Stimulated activated CD4-positive, alpha-beta T cell treated with anti-CD3 and anti-CD28 coated beads, Interleukin-1b, Interleukin-23, amount 100 ng/mL, for 4 hours (primary cell): ENCODE data around the gene KRT38.
"Not testable (repeated sequence)": the region's sequence is repeated elsewhere in the genome, so short reads cannot be mapped to it uniquely, and the experiment has no call there.

Source experiments
- DNase-seq, 2 donors: peaks; one replicate each; pipeline ENCODE4 v3.0.0-alpha.2; 2020; ENCODE audit warnings: low read depth in 2 of 2

Gene KRT38

DNA sequence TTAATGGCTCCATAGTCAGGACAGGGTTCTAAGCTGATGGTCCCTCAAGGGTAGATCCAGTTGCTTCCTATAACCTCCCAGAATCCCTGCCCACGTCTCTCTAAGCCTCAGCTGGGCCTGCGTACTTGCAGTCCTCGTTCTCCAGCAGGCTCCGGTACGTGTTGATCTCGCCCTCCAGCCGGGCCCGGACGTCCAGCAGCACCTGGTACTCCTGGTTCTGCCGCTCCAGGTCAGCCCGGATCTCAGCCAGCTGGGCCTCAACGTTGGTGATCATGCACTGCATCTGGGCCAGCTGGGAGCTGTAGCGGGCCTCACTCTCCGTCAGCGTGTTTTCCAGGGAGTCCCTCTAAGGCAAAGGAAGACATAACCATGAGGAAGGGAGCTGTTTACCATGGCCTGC is 21.9 kb upstream of the KRT38 start:
- no peak for DNase-seq

GRCh38 chr17:41457676-41458075 is 16.9 kb upstream of the KRT38 start:
- DNase-seq, result no peak

- no peak for DNase-seq
Measured at GRCh38 chr17:41456204-41456603, 15.4 kb upstream of the KRT38 start.

GRCh38 chr17:41455236-41455635 is 14.5 kb upstream of the KRT38 start:
- no peak for DNase-seq

DNA sequence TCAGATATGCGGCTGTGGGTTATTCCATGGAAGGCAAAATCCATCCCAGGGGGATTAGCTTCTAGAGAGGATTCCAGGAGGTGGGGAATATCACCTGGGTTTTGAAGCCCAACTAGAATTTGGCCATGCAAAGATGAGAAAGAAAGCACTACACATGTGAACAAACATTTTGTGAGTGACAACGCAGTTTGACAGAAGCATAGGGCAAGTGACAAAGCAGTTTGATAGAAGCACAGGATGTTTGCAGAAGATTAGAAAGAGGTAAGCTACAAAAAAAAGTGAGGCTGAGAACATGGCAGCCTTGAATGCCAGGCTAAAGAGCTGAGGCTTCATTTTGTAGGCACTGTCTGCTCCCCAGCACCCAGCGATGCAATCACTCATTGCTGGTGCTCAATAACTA is 12.3 kb upstream of the KRT38 start:
- DNase-seq, result no peak

DNA sequence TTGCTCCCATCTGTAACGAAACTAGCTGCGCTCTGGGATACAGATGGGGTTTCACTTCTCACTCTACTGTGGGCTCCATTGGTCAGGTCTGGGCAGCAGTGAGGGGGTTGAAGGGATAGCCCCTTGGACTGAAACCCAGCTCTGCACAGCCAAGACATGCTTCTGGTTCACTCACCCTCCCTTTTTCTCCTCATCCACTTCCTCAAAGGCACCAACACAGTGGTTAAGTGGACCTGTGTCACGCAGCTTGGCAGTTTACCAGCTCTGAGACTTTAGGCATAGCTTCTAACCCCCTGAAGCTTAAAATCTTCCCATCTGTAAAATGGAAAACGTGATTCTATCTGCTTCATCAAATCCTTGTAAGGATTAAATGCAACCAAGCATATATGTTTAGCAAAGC is 11.5 kb upstream of the KRT38 start:
- DNase-seq, result no peak

- no peak for DNase-seq
Measured at GRCh38 chr17:41451154-41451728, 10.5 kb upstream of the KRT38 start.

DNA sequence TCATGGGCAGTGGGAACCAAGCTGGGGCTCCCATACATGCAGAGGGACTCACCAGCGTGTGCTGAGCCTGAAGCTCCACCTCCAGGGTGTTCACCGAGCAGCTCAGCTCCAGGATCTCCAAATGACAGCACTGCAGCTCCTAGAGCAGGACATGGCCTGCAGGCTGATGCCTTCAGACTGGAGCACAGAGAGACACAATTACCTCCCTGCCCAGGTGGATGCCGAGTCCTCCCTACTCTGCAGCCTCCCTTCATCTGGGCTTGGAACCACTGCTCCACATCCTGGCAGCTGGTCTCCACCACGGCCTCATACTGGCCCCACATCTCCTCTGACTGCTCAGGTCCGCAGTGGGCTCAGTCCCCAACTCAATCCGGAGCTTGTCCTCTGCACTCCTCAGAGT is 8.2 kb upstream of the KRT38 start:
- no peak for DNase-seq

DNA sequence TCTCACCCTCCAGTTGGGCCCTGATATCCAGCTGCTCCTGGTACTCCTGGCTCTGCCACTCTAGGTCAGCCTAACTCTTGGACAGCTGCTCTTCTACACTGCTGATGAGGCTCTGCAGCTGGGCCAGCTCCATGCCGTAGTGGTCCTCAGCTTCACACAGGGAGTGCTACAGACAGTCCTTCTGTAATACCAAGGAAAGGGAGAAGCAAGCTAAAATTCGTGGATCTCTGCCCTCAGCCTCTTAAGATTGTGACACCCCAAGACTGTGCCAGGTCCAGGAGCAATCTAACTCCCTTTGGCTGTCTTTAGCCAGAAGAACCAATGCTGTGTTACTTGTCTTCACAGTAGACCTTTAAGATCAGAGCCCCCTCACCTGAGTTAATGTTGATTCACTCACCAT is 7.7 kb upstream of the KRT38 start:
- no peak for DNase-seq

GRCh38 chr17:41446806-41447205 is 6.0 kb upstream of the KRT38 start:
- DNase-seq, result no peak

DNA sequence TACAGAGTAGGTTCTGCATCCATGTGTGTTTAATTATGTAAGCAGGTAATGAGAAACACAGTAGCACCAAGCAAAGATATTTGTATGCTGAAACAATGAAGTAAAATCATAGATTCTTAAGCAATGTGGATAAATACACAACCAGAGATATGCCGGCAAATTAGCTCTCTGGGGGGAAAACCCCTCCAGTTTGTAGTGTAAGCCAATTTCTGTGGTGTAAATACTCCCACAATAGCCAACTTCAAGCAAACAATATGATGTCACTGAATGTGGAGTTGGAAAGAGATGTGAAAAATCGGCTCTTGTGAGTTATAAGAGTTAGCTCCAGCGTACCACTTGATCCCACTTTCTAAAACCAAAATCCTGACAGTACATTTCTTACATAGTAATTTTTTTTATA is 3.9 kb upstream of the KRT38 start:
- no peak for DNase-seq

DNA sequence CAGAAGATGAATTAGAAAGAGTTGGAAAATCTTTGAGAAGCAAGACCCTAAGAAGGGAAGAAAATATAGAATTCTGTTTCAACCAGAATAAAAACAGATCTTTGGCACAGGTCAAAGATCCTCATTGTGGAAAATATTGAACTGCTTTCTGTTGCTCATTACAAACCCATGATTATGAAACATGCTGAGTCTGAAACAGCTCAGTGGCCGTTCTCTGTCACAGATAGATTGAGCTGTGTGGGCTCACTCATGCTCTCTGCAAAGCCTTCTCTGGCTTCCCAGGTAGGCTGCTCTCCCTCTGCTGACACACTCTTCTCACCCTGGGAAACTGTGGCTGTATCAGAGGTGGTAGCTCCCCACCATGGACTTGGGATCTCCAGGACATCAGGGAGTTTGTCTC is 3.4 kb upstream of the KRT38 start:
- DNase-seq, result no peak

GRCh38 chr17:41442739-41443138 is 2.0 kb upstream of the KRT38 start:
- no peak for DNase-seq

DNA sequence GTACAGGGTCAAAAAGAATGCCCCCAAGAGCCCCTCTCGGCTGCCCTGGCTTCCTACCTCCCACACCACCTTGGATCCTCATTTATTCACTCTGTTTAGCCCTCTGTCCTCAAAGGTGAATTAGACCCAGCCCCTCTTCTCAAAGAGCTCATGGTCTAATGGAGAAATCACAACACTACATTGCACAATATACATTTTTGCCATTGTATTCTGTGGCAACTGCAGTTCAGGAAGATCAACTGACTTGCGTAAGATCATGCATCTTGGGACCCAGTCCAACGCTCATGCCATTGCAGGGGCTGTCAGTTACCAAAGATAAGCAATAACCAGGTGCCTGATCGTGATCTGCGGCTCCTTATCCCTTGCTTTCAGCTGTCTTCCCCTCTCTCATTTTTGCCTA is 1.4 kb downstream of the KRT38 start:
- no peak for DNase-seq

GRCh38 chr17:41437769-41438168 is 3.0 kb downstream of the KRT38 start:
- no peak for DNase-seq

- no peak for DNase-seq
Measured at GRCh38 chr17:41437254-41437653, 3.5 kb downstream of the KRT38 start.

DNA sequence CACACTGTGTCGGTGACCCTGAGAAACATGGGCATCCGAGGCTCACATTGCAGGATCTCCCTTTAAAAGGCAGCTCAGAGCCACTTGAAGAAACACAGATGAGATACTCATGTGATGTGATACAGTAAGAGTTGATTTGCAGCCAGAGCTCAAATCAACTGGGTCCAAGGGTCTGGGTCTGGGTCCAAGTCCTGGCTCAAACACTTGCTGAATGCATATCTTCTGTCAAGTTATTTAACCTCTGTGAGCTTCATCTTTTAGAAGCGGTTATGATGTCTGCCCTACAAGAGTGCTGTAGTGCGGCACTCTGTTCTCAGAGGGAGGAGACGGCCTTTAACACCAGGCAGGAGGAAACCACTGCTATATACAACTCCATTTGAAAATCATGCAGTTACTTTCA is 6.4 kb downstream of the KRT38 start:
- no peak for DNase-seq

GRCh38 chr17:41434005-41434404 is 6.8 kb downstream of the KRT38 start:
- no peak for DNase-seq

- no peak for DNase-seq
Measured at GRCh38 chr17:41433586-41433985, 7.2 kb downstream of the KRT38 start.

GRCh38 chr17:41430376-41430775 is 10.4 kb downstream of the KRT38 start:
- not testable (repeated sequence) for DNase-seq

DNA sequence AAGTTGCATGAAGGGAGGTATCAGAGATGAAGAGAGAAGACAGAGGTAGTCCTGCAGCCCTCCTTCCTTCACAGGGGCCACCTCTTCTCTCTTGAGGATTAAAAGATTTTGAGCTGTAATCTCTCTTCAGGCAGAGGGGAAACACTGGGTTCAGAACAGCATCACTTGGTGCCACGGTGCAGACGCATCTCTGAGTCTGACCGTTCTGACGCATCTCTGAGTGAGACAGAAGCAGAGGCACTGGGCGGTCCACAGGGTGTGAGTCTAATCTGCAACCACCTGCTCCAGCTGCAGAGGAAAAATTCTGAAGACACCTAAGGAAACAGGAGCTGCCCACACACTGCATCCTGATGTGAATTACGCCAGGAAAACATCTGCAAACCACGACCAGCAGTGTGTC is 11.1 kb downstream of the KRT38 start:
- DNase-seq, result no peak

DNA sequence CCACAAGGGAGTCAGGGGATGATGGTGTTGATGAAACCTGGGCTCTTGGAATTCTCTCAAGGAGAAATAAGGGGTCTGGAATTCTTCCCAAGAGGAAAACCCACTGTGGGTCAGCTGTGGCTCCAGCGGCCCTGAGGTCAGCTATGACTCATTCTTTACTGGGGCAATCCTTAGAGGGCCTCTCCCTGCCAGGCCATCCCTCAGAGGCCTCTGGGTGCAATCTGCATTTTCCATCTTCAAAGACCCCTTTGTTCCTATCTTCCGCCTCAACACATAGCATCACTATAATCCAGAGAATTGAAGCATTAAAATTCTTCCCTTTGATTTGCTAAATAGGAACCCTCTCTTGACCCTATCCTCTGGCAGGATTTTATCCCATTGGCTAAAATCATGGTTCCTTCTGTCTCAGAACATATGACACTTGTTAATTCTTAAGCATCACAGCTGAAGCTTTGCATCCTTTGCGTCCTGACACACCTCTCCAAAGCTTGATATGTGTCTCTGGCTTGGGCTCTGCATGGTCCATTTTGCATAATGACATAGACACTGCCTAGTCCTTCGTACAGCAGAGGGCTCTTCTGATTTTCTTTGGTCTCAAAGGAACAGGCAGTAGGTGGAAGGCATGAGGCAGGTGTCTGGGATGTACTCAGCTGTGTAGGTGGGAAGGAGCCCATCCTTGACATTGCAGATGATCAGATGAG is 12.0 kb downstream of the KRT38 start:
- DNase-seq, result no peak

GRCh38 chr17:41424111-41424635 is 16.6 kb downstream of the KRT38 start, which contains the start of gene KRT37:
KRT37 (minus strand) TSS chr17:41424585; CDS start chr17:41424523, 62 bp downstream.
- no peak for DNase-seq

DNA sequence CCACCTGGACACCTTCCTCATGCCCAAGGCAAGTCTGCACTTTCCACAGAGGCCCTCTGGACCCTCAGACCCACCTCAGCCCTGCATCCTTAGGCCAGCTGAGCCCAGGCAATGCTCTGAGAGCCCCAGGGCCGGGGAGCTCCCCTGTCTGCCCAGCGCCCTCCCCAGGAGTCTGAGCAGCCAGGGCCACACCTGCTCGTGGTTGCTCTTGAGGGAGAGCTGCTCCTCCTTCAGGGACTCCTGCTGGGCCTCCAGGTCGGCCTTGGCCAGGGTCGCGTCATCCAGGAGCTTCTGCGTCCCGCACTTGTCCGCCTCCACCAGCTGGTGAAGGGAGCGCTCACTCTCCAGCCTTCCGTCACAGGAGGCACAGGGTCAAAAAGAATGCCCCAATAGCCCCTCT is 18.2 kb downstream of the KRT38 start:
- DNase-seq, result not testable (repeated sequence)
